Left ventricle myocardium inferior (tissue), 1 donor: ENCODE results near the gene AARS2. TPM values are rescaled to one million over a fixed set of nuclear protein-coding genes. Genes with fewer than 3 reads are reported as not detected.
A peak's percentile ranks its signal among the peaks of the same experiment; 100 is the strongest.

Experiments used
- DNase-seq: peaks from one replicate; pipeline ENCODE4 v3.0.0-alpha.2; 2020
- H3K27ac ChIP-seq: fragments of 200-600 bp; replicated peaks from 2 replicates; pipeline ENCODE4 v1.8.0; 2021
- H3K27me3 ChIP-seq: fragments of 200-600 bp; 2 replicates; pipeline ENCODE4 v1.8.0; 2021; ENCODE audit warnings: low read depth
- H3K36me3 ChIP-seq: fragments of 200-600 bp; 2 replicates; pipeline ENCODE4 v1.8.0; 2021
- H3K4me1 ChIP-seq: fragments of 200-600 bp; 2 replicates; pipeline ENCODE4 v1.8.0; 2021
- H3K4me3 ChIP-seq: fragments of 200-600 bp; 2 replicates; pipeline ENCODE4 v1.8.0; 2021; ENCODE audit warnings: mild to moderate bottlenecking, moderate library complexity
- H3K9me3 ChIP-seq: fragments of 200-600 bp; replicated peaks from 2 replicates; pipeline ENCODE4 v1.8.0; 2021
- CTCF ChIP-seq: fragments of 200-600 bp; IDR thresholded peaks from 2 replicates; pipeline ENCODE4 v1.8.0; 2021; ENCODE audit warnings: antibody characterized with exemption, mild to moderate bottlenecking, borderline replicate concordance
- intact Hi-C: fragments of 100-400 bp; cut with micrococcal nuclease; formaldehyde crosslinking; loops from one replicate; pipeline ENCODE4 v1.11.0; 2022
- long read RNA-seq: library from polyadenylated mRNA; unstranded; transcript quantifications from one replicate; pipeline ENCODE4 v2.0.0, GENCODE V29; 2021
- total RNA-seq: library from RNA; stranded (reverse); fragmentation: NEBNext Ultra II Directional; extraction: Animal tissue kit (Norgen Biotek cat#: 25700); gene quantifications from one replicate; pipeline ENCODE4 v1.2.1, GENCODE V29; 2021
- donor health status: DM: no; HTN: yes; CAD: no; lungs with severe emphysema.

The AARS2 gene
- 10.6 TPM for total RNA-seq
- long read RNA-seq, transcript AARS2-201 (22 exons, 3,854 nt): major isoform, 31 of 46 reads
- long read RNA-seq, partial matches to known transcripts: 6 of 46 reads
- long read RNA-seq, other reads (novel, unspliced or antisense): 9 of 46 reads

- no peaks in the 10 kb centered on the region for H3K9me3 ChIP-seq
- peak; percentile 90 for DNase-seq
- H3K27ac ChIP-seq: peak within 1 kb of the TSS; percentile 87
- TF ChIP-seq CTCF: peak; percentile 99
- peaks cover 9% of the 10 kb centered on the region for H3K27me3 ChIP-seq
- peaks cover 35% of the 10 kb centered on the region for H3K36me3 ChIP-seq
- peak within 1 kb of the TSS; percentile 97 for H3K4me3 ChIP-seq
- intact Hi-C loops: no loop called here
- H3K4me1 ChIP-seq: peaks cover 40% of the 10 kb centered on the region
Measured at GRCh38 chr6:44312901-44313788, at the start of gene AARS2. TSS of gene AARS2 (minus strand) at chr6:44313347. CDS start at chr6:44313323, 24 bp downstream.

- Histone ChIP-seq H3K4me1 (no peaks in the 10 kb centered on the region), H3K4me3 (no peak overlapping the region), H3K36me3 (no peaks in the 10 kb centered on the region), H3K9me3 (no peaks in the 10 kb centered on the region), H3K27me3 (peaks cover 51% of the 10 kb centered on the region), H3K27ac (no peak overlapping the region)
- no peak for DNase-seq
- intact Hi-C loops: no loop called here
- TF ChIP-seq CTCF: no peak
Measured at GRCh38 chr6:44361947-44362346, 48.8 kb upstream of the AARS2 start.

- no peaks in the 10 kb centered on the region for H3K36me3 ChIP-seq
- DNase-seq: no peak
- H3K9me3 ChIP-seq: no peaks in the 10 kb centered on the region
- no peak for TF ChIP-seq CTCF
- peaks cover 52% of the 10 kb centered on the region for H3K27me3 ChIP-seq
- H3K4me1 ChIP-seq: no peaks in the 10 kb centered on the region
- H3K27ac ChIP-seq: no peak overlapping the region
- intact Hi-C loops: no loop called here
- no peak overlapping the region for H3K4me3 ChIP-seq
Measured at GRCh38 chr6:44359973-44360372, 46.8 kb upstream of the AARS2 start.

GRCh38 chr6:44356487-44356886, 43.3 kb upstream of the AARS2 start:
- no peaks in the 10 kb centered on the region for H3K36me3 ChIP-seq
- no peaks in the 10 kb centered on the region for H3K4me1 ChIP-seq
- no peak overlapping the region for H3K27ac ChIP-seq
- no peak overlapping the region for H3K4me3 ChIP-seq
- no peak for DNase-seq
- no peak for TF ChIP-seq CTCF
- H3K9me3 ChIP-seq: no peaks in the 10 kb centered on the region
- H3K27me3 ChIP-seq: peaks cover 38% of the 10 kb centered on the region
- intact Hi-C loops: no loop called here

GRCh38 chr6:44355640-44356039, 42.5 kb upstream of the AARS2 start:
- intact Hi-C loops: no loop called here
- H3K4me3 ChIP-seq: no peak overlapping the region
- H3K9me3 ChIP-seq: no peaks in the 10 kb centered on the region
- peaks cover 31% of the 10 kb centered on the region for H3K27me3 ChIP-seq
- H3K27ac ChIP-seq: no peak overlapping the region
- no peak for TF ChIP-seq CTCF
- DNase-seq: no peak
- no peaks in the 10 kb centered on the region for H3K4me1 ChIP-seq
- H3K36me3 ChIP-seq: no peaks in the 10 kb centered on the region
